Mesothelial cell of epicardium (in vitro differentiated cells): ENCODE results near the gene FLNB. TPM values are rescaled to one million over a fixed set of nuclear protein-coding genes. Genes with fewer than 3 reads are reported as not detected.

ENCODE experiments used
- DNase-seq, 2 experiments: peaks; one replicate each; pipeline ENCODE4 v3.0.0; 2021; ENCODE audit warnings: low spot score in 2 of 2; ENCODE audit not compliant: unreplicated experiment in 2 of 2
- H3K27ac Mint-ChIP-seq: 2 replicates; pipeline ENCODE4 v1.8.0; 2021; ENCODE audit warnings: mixed read lengths
- H3K27me3 Mint-ChIP-seq: 2 replicates; pipeline ENCODE4 v1.8.0; 2021; ENCODE audit warnings: low read depth, mixed read lengths
- H3K36me3 Mint-ChIP-seq: 2 replicates; pipeline ENCODE4 v1.8.0; 2021; ENCODE audit warnings: mixed read lengths
- H3K4me1 Mint-ChIP-seq: 2 replicates; pipeline ENCODE4 v1.8.0; 2021; ENCODE audit warnings: mixed read lengths
- H3K4me3 Mint-ChIP-seq: 2 replicates; pipeline ENCODE4 v1.8.0; 2021; ENCODE audit warnings: mild to moderate bottlenecking, moderate library complexity, mixed read lengths
- H3K9me3 Mint-ChIP-seq: 2 replicates; pipeline ENCODE4 v1.8.0; 2021; ENCODE audit warnings: mixed read lengths
- CTCF ChIP-seq: fragments of 200-600 bp; sonication (generic); IDR thresholded peaks from one replicate; pipeline ENCODE4 v1.5.0; 2021; ENCODE audit warnings: antibody characterized with exemption; ENCODE audit not compliant: unreplicated experiment
- total RNA-seq: library from RNA; stranded (reverse); gene quantifications from 3 replicates; pipeline ENCODE4 v1.2.1, GENCODE V29; 2021

FLNB gene
- total RNA-seq, 1 donor from 2014 or later = 190 TPM

- no peaks in the 10 kb centered on the region for H3K27me3 Mint-ChIP-seq
- peaks cover 45% of the 10 kb centered on the region for H3K36me3 Mint-ChIP-seq
- H3K4me1 Mint-ChIP-seq = peaks cover 32% of the 10 kb centered on the region
- no peaks in the 10 kb centered on the region for H3K9me3 Mint-ChIP-seq
- TF ChIP-seq CTCF = no peak
- DNase-seq = no peak
- H3K27ac Mint-ChIP-seq = peak overlapping the region; percentile 79
- H3K4me3 Mint-ChIP-seq = no peak overlapping the region
Measured at GRCh38 chr3:58164906-58165821, 156.9 kb downstream of the FLNB start.

DNA sequence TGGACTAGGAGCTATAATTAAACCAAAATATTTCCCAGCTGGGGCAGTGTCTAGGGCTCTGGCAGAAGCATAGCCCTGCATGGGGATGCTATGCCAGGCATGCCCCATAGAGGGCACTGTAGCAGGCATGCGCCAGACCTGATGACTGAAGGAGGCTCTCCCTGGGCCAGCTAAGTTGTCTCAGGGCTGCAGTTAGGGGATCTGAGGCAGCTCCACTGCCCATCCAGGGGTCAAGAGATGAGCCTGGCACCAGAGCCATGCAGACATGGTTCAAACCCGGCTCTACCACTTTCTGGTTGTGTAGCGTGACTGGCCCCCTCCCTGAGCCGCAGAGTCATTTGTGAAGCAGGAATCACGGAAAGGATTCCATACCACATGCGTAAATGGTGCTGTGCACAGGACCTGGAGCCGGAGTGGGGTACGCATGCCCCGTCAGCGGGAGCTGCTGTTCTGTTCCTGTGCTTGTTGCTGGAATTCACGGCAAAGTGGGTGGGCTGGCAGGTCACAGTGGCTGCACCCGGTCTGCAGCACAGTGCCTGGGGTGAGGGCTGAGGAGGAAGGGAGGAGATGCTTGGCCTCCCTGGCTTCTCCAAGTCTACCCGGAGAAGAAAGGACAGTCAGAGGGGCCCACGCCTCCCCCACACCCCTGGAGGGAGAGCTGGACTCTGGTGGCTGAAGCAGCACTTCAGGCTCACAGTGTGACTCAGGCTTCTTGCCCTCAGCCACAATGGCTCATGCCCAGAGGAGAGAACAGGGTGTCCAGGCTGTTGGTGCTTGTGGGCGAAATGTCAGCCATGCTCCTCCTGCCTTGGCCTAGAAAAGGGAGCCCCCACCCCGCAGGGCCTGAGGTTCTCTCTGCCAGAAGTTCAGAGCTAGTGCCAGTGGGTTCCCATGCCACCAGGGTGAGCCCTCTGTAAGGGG is 159.5 kb downstream of the FLNB start:
- peak in 1 of 2 experiments; percentile 73 for DNase-seq

DNA sequence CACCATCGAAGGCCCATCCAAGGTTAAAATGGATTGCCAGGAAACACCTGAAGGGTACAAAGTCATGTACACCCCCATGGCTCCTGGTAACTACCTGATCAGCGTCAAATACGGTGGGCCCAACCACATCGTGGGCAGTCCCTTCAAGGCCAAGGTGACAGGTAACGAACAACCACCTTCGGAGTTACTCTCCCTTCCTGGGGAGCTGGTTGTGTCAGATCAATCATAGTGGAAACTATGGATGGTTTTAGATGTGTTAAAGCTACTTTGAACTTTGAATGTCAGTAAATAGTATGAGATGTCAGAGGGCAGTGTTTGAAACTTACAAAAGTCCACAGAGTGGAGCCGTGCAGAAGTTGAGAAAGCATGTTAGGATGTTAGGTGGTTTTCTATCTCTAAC is 160.3 kb downstream of the FLNB start:
- no peaks in the 10 kb centered on the region for H3K9me3 Mint-ChIP-seq
- peaks cover 24% of the 10 kb centered on the region for H3K4me1 Mint-ChIP-seq
- H3K36me3 Mint-ChIP-seq = peaks cover 25% of the 10 kb centered on the region
- no peaks in the 10 kb centered on the region for H3K27me3 Mint-ChIP-seq
- no peak overlapping the region for H3K4me3 Mint-ChIP-seq
- H3K27ac Mint-ChIP-seq = no peak overlapping the region
- no peak for DNase-seq
- no peak for TF ChIP-seq CTCF

More for the DNA sequence above, 159.5 kb downstream of the FLNB start:
- TF ChIP-seq CTCF = peak; percentile 76
- H3K4me1 Mint-ChIP-seq = peaks cover 29% of the 10 kb centered on the region
- no peaks in the 10 kb centered on the region for H3K9me3 Mint-ChIP-seq
- peaks cover 27% of the 10 kb centered on the region for H3K36me3 Mint-ChIP-seq
- H3K27me3 Mint-ChIP-seq = no peaks in the 10 kb centered on the region
- no peak overlapping the region for H3K4me3 Mint-ChIP-seq
- peak overlapping the region; percentile 44 for H3K27ac Mint-ChIP-seq

- H3K4me3 Mint-ChIP-seq = no peak overlapping the region
- no peaks in the 10 kb centered on the region for H3K9me3 Mint-ChIP-seq
- peaks cover 19% of the 10 kb centered on the region for H3K4me1 Mint-ChIP-seq
- H3K36me3 Mint-ChIP-seq = peaks cover 25% of the 10 kb centered on the region
- H3K27me3 Mint-ChIP-seq = no peaks in the 10 kb centered on the region
- no peak for TF ChIP-seq CTCF
- no peak overlapping the region for H3K27ac Mint-ChIP-seq
- DNase-seq = no peak
Measured at GRCh38 chr3:58169371-58169770, 161.1 kb downstream of the FLNB start.

DNA sequence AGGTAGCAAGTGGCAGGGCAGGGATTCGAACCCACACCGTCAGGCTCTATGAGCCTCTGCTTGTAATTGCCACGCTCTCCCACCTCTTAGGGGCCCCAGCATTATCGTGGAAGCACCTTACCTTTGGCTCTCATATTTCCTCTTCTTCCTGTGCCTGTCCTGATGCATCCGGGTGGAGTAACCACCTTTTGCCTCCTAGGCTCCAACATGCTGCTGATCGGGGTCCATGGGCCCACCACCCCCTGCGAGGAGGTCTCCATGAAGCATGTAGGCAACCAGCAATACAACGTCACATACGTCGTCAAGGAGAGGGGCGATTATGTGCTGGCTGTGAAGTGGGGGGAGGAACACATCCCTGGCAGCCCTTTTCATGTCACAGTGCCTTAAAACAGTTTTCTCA is 162.2 kb downstream of the FLNB start:
- peaks cover 24% of the 10 kb centered on the region for H3K36me3 Mint-ChIP-seq

More for the DNA sequence above, 162.2 kb downstream of the FLNB start:
- DNase-seq = no peak
- no peak for TF ChIP-seq CTCF
- no peaks in the 10 kb centered on the region for H3K27me3 Mint-ChIP-seq
- H3K4me3 Mint-ChIP-seq = no peak overlapping the region
- H3K4me1 Mint-ChIP-seq = peaks cover 24% of the 10 kb centered on the region
- H3K27ac Mint-ChIP-seq = no peak overlapping the region
- H3K9me3 Mint-ChIP-seq = no peaks in the 10 kb centered on the region
